ENCODE data around the gene GPRC5A.

GPRC5A gene

DNA sequence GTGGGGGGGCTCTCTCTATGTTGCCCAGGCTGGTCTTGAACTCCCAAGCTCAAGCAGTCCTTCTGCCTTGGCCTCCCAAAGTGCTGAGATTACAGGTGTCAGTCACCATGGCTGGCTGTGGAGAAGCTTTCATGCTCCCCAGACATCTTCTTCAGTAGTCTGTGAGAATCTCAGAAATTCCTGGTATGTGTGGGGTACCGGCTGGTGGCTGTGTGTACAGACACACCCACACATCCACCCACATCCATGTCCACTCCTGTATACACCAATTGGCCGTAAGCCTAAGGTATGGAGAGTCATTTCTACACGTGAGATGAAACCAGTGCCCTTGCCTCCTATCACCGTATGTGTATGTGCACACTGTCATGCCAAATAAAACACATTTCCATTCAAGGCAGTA is 32.8 kb downstream of the GPRC5A start:
- TF ChIP-seq CEBPB (IDR thresholded peaks at IDR 0.05) = no peak
- TF ChIP-seq EGR1 (IDR thresholded peaks at IDR 0.05) = no peak

DNA sequence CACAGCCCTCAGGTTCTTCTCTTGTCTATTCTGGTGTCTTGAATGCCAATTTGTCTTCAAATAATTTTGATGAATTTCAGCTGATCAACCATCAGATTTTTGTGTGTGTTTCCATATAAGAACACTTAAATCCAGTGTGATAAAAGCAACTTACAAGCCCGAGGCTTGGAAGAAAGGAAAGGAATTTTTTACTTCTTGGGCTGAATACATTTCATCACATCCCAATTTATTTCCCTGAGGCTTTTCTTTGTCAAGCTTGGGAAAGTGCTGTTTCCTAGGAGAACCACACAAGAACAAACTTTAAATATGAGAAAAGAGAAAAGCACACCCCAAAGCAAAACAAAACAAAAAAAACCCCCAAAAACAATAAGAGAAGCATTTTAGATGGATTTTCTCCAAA is 34.0 kb downstream of the GPRC5A start:
- TF ChIP-seq ZBTB7A (IDR thresholded peaks at IDR 0.05; ENCODE audit: low read depth) = no peak
- TF ChIP-seq FOXM1 (IDR thresholded peaks at IDR 0.05; ENCODE audit: borderline replicate concordance, low read depth) = no peak
- TF ChIP-seq REST (IDR thresholded peaks at IDR 0.05; ENCODE audit: low read depth) = no peak
- no peak for TF ChIP-seq EGR1 (IDR thresholded peaks at IDR 0.05)
- no peak for TF ChIP-seq MAX (IDR thresholded peaks at IDR 0.05)
- no peak for TF ChIP-seq RAD21 (IDR thresholded peaks at IDR 0.05; ENCODE audit: low read depth)
- TF ChIP-seq EP300 (IDR thresholded peaks at IDR 0.05; ENCODE audit: borderline replicate concordance) = no peak
- TF ChIP-seq TCF12 (IDR thresholded peaks at IDR 0.05; ENCODE audit: low read depth) = no peak
- TF ChIP-seq YY1 (IDR thresholded peaks at IDR 0.05; ENCODE audit: low read depth) = no peak
- no peak for TF ChIP-seq CEBPB (IDR thresholded peaks at IDR 0.05)

- no peak for TF ChIP-seq YY1 (IDR thresholded peaks at IDR 0.05; ENCODE audit: low read depth)
- TF ChIP-seq TCF12 (IDR thresholded peaks at IDR 0.05; ENCODE audit: low read depth) = no peak
- TF ChIP-seq RAD21 (IDR thresholded peaks at IDR 0.05; ENCODE audit: low read depth) = no peak
- TF ChIP-seq EGR1 (IDR thresholded peaks at IDR 0.05) = no peak
- no peak for TF ChIP-seq FOXM1 (IDR thresholded peaks at IDR 0.05; ENCODE audit: borderline replicate concordance, low read depth)
- TF ChIP-seq CEBPB (IDR thresholded peaks at IDR 0.05) = no peak
- TF ChIP-seq, protein P1, sequence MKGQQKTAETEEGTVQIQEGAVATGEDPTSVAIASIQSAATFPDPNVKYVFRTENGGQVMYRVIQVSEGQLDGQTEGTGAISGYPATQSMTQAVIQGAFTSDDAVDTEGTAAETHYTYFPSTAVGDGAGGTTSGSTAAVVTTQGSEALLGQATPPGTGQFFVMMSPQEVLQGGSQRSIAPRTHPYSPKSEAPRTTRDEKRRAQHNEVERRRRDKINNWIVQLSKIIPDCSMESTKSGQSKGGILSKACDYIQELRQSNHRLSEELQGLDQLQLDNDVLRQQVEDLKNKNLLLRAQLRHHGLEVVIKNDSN (IDR thresholded peaks at IDR 0.05) = no peak
- no peak for TF ChIP-seq ZBTB7A (IDR thresholded peaks at IDR 0.05; ENCODE audit: low read depth)
These were observed 35.3 kb downstream of the GPRC5A start for GRCh38 chr12:12926571-12927071.

DNA sequence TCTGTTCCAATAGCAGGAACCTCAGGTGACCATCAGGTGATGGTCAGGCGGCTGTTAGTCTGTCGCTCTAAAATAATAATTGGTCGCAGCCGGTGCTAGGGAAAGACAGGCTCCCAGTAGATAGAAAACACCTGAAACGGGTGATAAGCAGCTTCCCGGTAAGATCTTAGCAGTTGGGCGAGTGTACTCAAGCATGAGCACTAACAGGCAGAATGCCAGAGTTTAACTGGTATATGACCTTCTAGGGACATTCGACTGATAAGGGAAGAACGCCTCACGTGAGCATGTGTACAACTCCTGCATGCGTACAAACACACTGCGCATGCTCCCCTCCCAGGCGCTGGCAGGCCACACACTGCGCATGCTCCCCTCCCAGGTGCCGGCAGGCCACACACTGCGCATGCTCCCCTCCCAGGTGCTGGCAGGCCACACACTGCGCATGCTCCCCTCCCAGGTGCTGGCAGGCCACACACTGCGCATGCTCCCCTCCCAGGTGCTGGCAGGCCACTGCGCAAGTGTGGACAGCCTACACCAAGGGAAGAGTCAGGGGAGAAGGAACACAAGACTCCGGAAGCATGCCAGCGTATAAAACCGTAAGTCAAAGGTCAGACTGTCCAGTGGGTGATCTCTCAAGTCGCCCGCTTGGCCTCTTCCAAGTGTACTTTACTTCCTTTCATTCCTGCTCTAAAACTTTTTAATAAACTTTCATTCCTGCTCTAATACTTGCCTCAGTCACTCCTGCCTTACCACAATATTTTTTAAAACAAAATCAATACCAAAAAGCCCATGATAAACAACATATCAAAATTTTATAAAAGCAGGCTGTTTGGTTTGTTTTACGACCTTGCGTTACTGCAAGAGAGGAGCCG is 36.1 kb downstream of the GPRC5A start:
- TF ChIP-seq YY1 (IDR thresholded peaks at IDR 0.05; ENCODE audit: low read depth) = no peak
- TF ChIP-seq, protein P1 (IDR thresholded peaks at IDR 0.05) = peak; percentile 92
- no peak for TF ChIP-seq NFIC (IDR thresholded peaks at IDR 0.05)
- TF ChIP-seq CEBPB (IDR thresholded peaks at IDR 0.05) = no peak
- no peak for TF ChIP-seq TCF12 (IDR thresholded peaks at IDR 0.05; ENCODE audit: low read depth)
- peak; percentile 43; the same call in 1 of the 2 replicates for TF ChIP-seq TAF1 (IDR thresholded peaks at IDR 0.05; ENCODE audit: low read depth)
- TF ChIP-seq TEAD4 (IDR thresholded peaks at IDR 0.05) = no peak
- no peak for TF ChIP-seq ZBTB7A (IDR thresholded peaks at IDR 0.05; ENCODE audit: low read depth)
- no peak for TF ChIP-seq FOXM1 (IDR thresholded peaks at IDR 0.05; ENCODE audit: borderline replicate concordance, low read depth)
- no peak for TF ChIP-seq RAD21 (IDR thresholded peaks at IDR 0.05; ENCODE audit: low read depth)
- no peak for TF ChIP-seq EP300 (IDR thresholded peaks at IDR 0.05; ENCODE audit: borderline replicate concordance)
- peak; percentile 94 for TF ChIP-seq MAX (IDR thresholded peaks at IDR 0.05)
- TF ChIP-seq CREB1 (IDR thresholded peaks at IDR 0.05; ENCODE audit: low read depth) = no peak
- TF ChIP-seq EGR1 (IDR thresholded peaks at IDR 0.05) = no peak

- TF ChIP-seq TEAD4 (IDR thresholded peaks at IDR 0.05) (no peak), TCF12 (IDR thresholded peaks at IDR 0.05; ENCODE audit: low read depth) (no peak), NFIC (IDR thresholded peaks at IDR 0.05) (no peak), REST (IDR thresholded peaks at IDR 0.05; ENCODE audit: low read depth) (no peak), TAF1 (IDR thresholded peaks at IDR 0.05; ENCODE audit: low read depth) (no peak), ZBTB7A (IDR thresholded peaks at IDR 0.05; ENCODE audit: low read depth) (no peak), CREB1 (IDR thresholded peaks at IDR 0.05; ENCODE audit: low read depth) (no peak), RAD21 (IDR thresholded peaks at IDR 0.05; ENCODE audit: low read depth) (no peak), EGR1 (IDR thresholded peaks at IDR 0.05) (no peak), MAX (IDR thresholded peaks at IDR 0.05) (no peak), YY1 (IDR thresholded peaks at IDR 0.05; ENCODE audit: low read depth) (no peak), EP300 (IDR thresholded peaks at IDR 0.05; ENCODE audit: borderline replicate concordance) (no peak), CEBPB (IDR thresholded peaks at IDR 0.05) (no peak), FOXM1 (IDR thresholded peaks at IDR 0.05; ENCODE audit: borderline replicate concordance, low read depth) (no peak)
- TF ChIP-seq, protein P1 (IDR thresholded peaks at IDR 0.05) = no peak
These were observed 38.3 kb downstream of the GPRC5A start for GRCh38 chr12:12929696-12930095.

Measured in Ishikawa (cell line).